ENCODE data around the gene RABGGTA. TPM values are rescaled to one million over a fixed set of nuclear protein-coding genes. Genes with fewer than 3 reads are reported as not detected.

Gene RABGGTA
- total RNA-seq, 3 donors from 2014 or later (not counting 1 experiment from before 2014, with no cell fraction given): 72.9 to 95.1 (median 88.5) TPM

DNA sequence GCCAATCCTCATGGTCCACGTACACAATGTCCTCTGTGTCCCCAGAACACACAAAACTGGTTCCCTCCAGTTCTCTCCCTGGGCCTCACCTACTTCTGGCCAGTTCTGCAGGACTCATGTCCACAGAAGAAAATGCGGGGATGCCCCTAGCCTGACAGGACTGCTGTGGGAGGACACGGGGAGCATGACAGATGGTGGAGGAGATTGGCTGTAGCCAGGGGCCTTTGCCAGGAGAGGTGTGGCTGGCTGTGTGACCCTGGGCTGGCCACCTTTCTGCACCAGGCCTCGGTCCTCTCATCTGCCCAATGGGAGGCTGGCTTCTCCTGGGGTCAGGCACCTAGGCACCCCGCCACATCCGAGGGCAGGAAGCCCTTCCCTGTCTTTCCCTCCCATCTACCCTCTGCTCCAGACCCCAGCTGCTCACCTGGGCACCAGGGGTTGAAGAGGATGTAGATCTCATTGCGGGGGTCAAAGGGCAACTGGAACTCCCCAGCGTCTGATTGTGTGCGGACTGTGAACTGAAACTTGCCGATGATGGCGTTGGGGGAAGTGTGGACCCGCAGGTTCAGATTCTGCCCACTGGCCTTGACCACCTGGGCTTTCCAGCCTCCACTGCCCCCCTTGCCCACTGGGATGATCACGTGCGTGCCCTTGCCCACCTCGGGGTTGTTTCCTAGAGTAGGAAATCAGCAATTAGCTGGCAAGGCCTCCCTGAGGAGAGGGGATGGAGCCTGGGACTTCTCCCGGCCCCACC is 11.2 kb downstream of the RABGGTA start:
- intact Hi-C loops (cut with micrococcal nuclease): no loop called here
- no peaks in the 10 kb centered on the region for H3K36me3 Mint-ChIP-seq

DNA sequence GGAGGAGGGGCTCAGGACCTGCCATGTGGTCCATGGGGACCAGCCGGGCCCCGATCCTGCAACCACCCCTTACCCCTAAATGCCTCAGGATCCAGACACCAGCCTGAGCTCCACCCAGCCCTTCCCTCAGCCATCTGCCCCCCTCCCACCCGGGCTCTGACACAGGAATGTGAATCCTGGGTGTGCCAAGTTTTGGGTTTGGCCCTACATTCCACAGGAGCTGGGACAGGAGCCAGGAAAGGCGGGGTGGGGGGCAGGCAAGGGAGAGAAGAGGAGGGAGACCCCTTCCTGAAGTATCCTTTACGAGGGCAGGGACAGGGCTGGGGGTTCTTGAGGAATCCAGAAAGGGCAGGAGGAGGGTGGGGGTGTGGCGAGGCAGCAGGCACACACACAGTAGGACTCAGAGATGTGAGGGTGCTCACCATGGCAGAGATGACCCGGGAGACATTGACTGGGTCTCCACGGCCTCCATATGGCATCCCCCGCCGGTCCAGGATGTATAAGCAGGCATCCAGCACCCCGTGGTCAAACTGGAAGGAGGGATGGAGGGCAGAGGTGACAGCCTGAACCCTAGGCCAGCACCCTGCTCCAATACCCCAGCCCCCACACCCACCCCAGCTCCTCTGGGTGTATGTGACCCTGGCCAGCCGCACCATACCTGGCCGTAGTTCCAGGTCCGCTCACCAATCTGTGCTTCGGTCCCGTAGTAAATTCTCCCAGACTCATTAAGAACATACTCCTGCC is 11.9 kb downstream of the RABGGTA start:
- peaks cover 8% of the 10 kb centered on the region for H3K36me3 ChIP-seq (ENCODE audit: control insufficient read depth, insufficient read depth, low read length)
- Mint-ChIP-seq H3K4me1 (no peaks in the 10 kb centered on the region), H3K9me3 (no peaks in the 10 kb centered on the region), H3K36me3 (no peaks in the 10 kb centered on the region), H3K27ac (no peak overlapping the region), H3K4me3 (no peak overlapping the region), H3K27me3 (ENCODE audit: low read depth in 2 of 2) (no peaks in the 10 kb centered on the region)
- no peak for DNase-seq
- H3K4me3 ChIP-seq (ENCODE audit: low read length): no peak overlapping the region
- WGBS (ENCODE audit: insufficient coverage): 93% methylated on average over 16 of the region's 16 CpGs
- intact Hi-C loops (cut with micrococcal nuclease): no loop called here
- no peak for TF ChIP-seq CTCF (IDR thresholded peaks at IDR 0.05)
- no peaks in the 10 kb centered on the region for H3K4me1 ChIP-seq (ENCODE audit: control insufficient read depth, insufficient read depth, low read length)
- no peak overlapping the region for H3K27ac ChIP-seq (ENCODE audit: low read length)
- no peak for ATAC-seq
- no peaks in the 10 kb centered on the region for H3K27me3 ChIP-seq (ENCODE audit: control insufficient read depth, insufficient read depth, low read length)
- H3K9me3 ChIP-seq (ENCODE audit: control insufficient read depth, insufficient read depth, low read length): no peaks in the 10 kb centered on the region

More for the DNA sequence above, 11.2 kb downstream of the RABGGTA start:
- H3K9me3 Mint-ChIP-seq: no peaks in the 10 kb centered on the region
- H3K27me3 ChIP-seq (ENCODE audit: control insufficient read depth, insufficient read depth, low read length): no peaks in the 10 kb centered on the region
- H3K27ac ChIP-seq (ENCODE audit: low read length): no peak overlapping the region
- no peak for ATAC-seq
- H3K36me3 ChIP-seq (ENCODE audit: control insufficient read depth, insufficient read depth, low read length): peaks cover 9% of the 10 kb centered on the region
- DNase-seq: no peak
- WGBS (ENCODE audit: insufficient coverage): 89% methylated on average over 14 of the region's 16 CpGs
- no peaks in the 10 kb centered on the region for H3K4me1 Mint-ChIP-seq
- no peak overlapping the region for H3K27ac Mint-ChIP-seq
- H3K4me1 ChIP-seq (ENCODE audit: control insufficient read depth, insufficient read depth, low read length): no peaks in the 10 kb centered on the region
- no peak for TF ChIP-seq CTCF (IDR thresholded peaks at IDR 0.05)
- H3K4me3 ChIP-seq (ENCODE audit: low read length): no peak overlapping the region
- no peak overlapping the region for H3K4me3 Mint-ChIP-seq
- H3K27me3 Mint-ChIP-seq (ENCODE audit: low read depth in 2 of 2): no peaks in the 10 kb centered on the region
- no peaks in the 10 kb centered on the region for H3K9me3 ChIP-seq (ENCODE audit: control insufficient read depth, insufficient read depth, low read length)

GRCh38 chr14:24258548-24259265 is 12.7 kb downstream of the RABGGTA start:
- no peak overlapping the region for H3K27ac ChIP-seq (ENCODE audit: low read length)
- Mint-ChIP-seq H3K9me3 (no peaks in the 10 kb centered on the region), H3K36me3 (no peaks in the 10 kb centered on the region), H3K4me1 (no peaks in the 10 kb centered on the region), H3K4me3 (no peak overlapping the region), H3K27me3 (ENCODE audit: low read depth in 2 of 2) (no peaks in the 10 kb centered on the region), H3K27ac (no peak overlapping the region)
- H3K36me3 ChIP-seq (ENCODE audit: control insufficient read depth, insufficient read depth, low read length): peaks cover 8% of the 10 kb centered on the region
- no peak for TF ChIP-seq CTCF (IDR thresholded peaks at IDR 0.05)
- ATAC-seq (no peak), DNase-seq (no peak)
- no peaks in the 10 kb centered on the region for H3K4me1 ChIP-seq (ENCODE audit: control insufficient read depth, insufficient read depth, low read length)
- H3K4me3 ChIP-seq (ENCODE audit: low read length): no peak overlapping the region
- no peaks in the 10 kb centered on the region for H3K27me3 ChIP-seq (ENCODE audit: control insufficient read depth, insufficient read depth, low read length)
- intact Hi-C loops (cut with micrococcal nuclease): no loop called here
- H3K9me3 ChIP-seq (ENCODE audit: control insufficient read depth, insufficient read depth, low read length): no peaks in the 10 kb centered on the region
- WGBS (ENCODE audit: insufficient coverage): 96% methylated on average over 18 of the region's 18 CpGs
